HepG2 (cell line): Measurements from ENCODE around the gene ECSIT. TPM values are rescaled to one million over a fixed set of nuclear protein-coding genes. Genes with fewer than 3 reads are reported as not detected.

Experiments
- ARID4A ChIP-seq: sonication (generic); formaldehyde crosslinking; IDR thresholded peaks from 2 replicates; pipeline ENCODE4 v1.5.0; 2020; ENCODE audit warnings: mild to moderate bottlenecking, missing genetic modification reagents, borderline replicate concordance
- EED ChIP-seq: sonication (generic); formaldehyde crosslinking; IDR thresholded peaks from 2 replicates; pipeline ENCODE4 v1.5.0; 2020; ENCODE audit warnings: mild to moderate bottlenecking, missing genetic modification reagents
- GATAD1 ChIP-seq: IDR thresholded peaks from 2 replicates; pipeline ENCODE4 v1.6.1; 2016; ENCODE audit warnings: missing genetic modification reagents, missing compliant biosample characterization
- IRF9 ChIP-seq: sonication (generic); formaldehyde crosslinking; IDR thresholded peaks from 2 replicates; pipeline ENCODE4 v1.8.0; 2022; ENCODE audit warnings: missing genetic modification reagents, mild to moderate bottlenecking, borderline replicate concordance
- ISL2 ChIP-seq: sonication (generic); formaldehyde crosslinking; IDR thresholded peaks from 2 replicates; pipeline ENCODE4 v1.5.0; 2020; ENCODE audit warnings: missing genetic modification reagents
- KAT8 ChIP-seq: IDR thresholded peaks from 2 replicates; pipeline ENCODE4 v1.6.1; 2016; ENCODE audit warnings: missing genetic modification reagents, missing compliant biosample characterization
- KDM5B ChIP-seq: sonication (generic); formaldehyde crosslinking; IDR thresholded peaks from 2 replicates; pipeline ENCODE4 v1.4.0; 2020; ENCODE audit warnings: missing genetic modification reagents, mild to moderate bottlenecking, borderline replicate concordance
- MTERF4 ChIP-seq: sonication (generic); formaldehyde crosslinking; IDR thresholded peaks from 2 replicates; pipeline ENCODE4 v1.8.0; 2023; ENCODE audit warnings: mild to moderate bottlenecking, missing genetic modification reagents
- NONO ChIP-seq, 2 experiments: fragments of 450-650 bp in 1 of 2; sonication (generic) in 1 of 2; formaldehyde crosslinking in 1 of 2; IDR thresholded peaks in 1 of 2; conservative IDR thresholded peaks in 1 of 2; 2 replicates each; pipeline versions ENCODE4 v1.6.1 to v1.8.0; 2017 to 2022; ENCODE audit warnings: mild to moderate bottlenecking in 1 of 2, missing genetic modification reagents in 1 of 2, moderate library complexity in 1 of 2
- POLR2A ChIP-seq, 2 experiments: IDR thresholded peaks; 2 replicates each; pipeline ENCODE4 v1.6.1; 2011; ENCODE audit warnings: low read depth in 2 of 2, low read length in 2 of 2, mild to moderate bottlenecking in 1 of 2, moderate library complexity in 1 of 2; ENCODE audit not compliant: insufficient read depth in 1 of 2
- RBFOX2 ChIP-seq: fragments of 200-400 bp; formaldehyde crosslinking; IDR thresholded peaks from 2 replicates; pipeline ENCODE4 v1.6.1; 2017; ENCODE audit warnings: low read depth, mild to moderate bottlenecking, low read length
- RFXAP ChIP-seq: sonication (generic); formaldehyde crosslinking; IDR thresholded peaks from 2 replicates; pipeline ENCODE4 v1.4.0; 2020; ENCODE audit warnings: missing genetic modification reagents, borderline replicate concordance
- RXRA ChIP-seq: sonication (generic); formaldehyde crosslinking; IDR thresholded peaks from 2 replicates; pipeline ENCODE4 v1.5.1; 2020; ENCODE audit warnings: missing genetic modification reagents
- SALL2 ChIP-seq: sonication (generic); formaldehyde crosslinking; IDR thresholded peaks from 2 replicates; pipeline ENCODE4 v1.8.1; 2023; ENCODE audit warnings: mild to moderate bottlenecking, missing genetic modification reagents, inconsistent platforms
- THAP11 ChIP-seq: IDR thresholded peaks from 2 replicates; pipeline ENCODE4 v1.6.1; 2016; ENCODE audit warnings: missing biosample characterization, missing genetic modification reagents
- TSC22D2 ChIP-seq: sonication (generic); formaldehyde crosslinking; IDR thresholded peaks from 2 replicates; pipeline ENCODE4 v1.5.1; 2020; ENCODE audit warnings: missing genetic modification reagents, mild to moderate bottlenecking, borderline replicate concordance
- ZEB1 ChIP-seq: IDR thresholded peaks from 2 replicates; pipeline ENCODE4 v1.6.1; 2012; ENCODE audit warnings: mild to moderate bottlenecking, low read depth, inconsistent platforms; ENCODE audit not compliant: insufficient replicate concordance
- ZFP82 ChIP-seq: sonication (generic); formaldehyde crosslinking; IDR thresholded peaks from 2 replicates; pipeline ENCODE4 v1.5.1; 2020; ENCODE audit warnings: mild to moderate bottlenecking, missing genetic modification reagents, borderline replicate concordance
- ZIK1 ChIP-seq: sonication (generic); formaldehyde crosslinking; IDR thresholded peaks from 2 replicates; pipeline ENCODE4 v1.5.0; 2020; ENCODE audit warnings: mild to moderate bottlenecking, low read depth, missing genetic modification reagents, borderline replicate concordance
- ZNF276 ChIP-seq: sonication (generic); formaldehyde crosslinking; IDR thresholded peaks from 2 replicates; pipeline ENCODE4 v1.4.0; 2020; ENCODE audit warnings: mild to moderate bottlenecking, low read depth, missing genetic modification reagents
- ZNF501 ChIP-seq: sonication (generic); formaldehyde crosslinking; IDR thresholded peaks from 2 replicates; pipeline ENCODE4 v1.5.1; 2020; ENCODE audit warnings: mild to moderate bottlenecking, moderate library complexity, missing genetic modification reagents
- ZNF792 ChIP-seq: IDR thresholded peaks from 2 replicates; pipeline ENCODE4 v1.6.1; 2016
- polyA plus RNA-seq, 8 experiments: library from polyadenylated mRNA; depleted of rRNA in 3 of 8; stranded (reverse) in 7 of 8; unstranded in 1 of 8; fragments of >200 nt; fragmentation: Illumina TruSeq in 4 of 8; extraction: Trizol in 4 of 8; gene quantifications; 2 replicates each; pipeline versions ENCODE4 v1.2.1 to v1.2.3, GENCODE V29; 2011 to 2016; ENCODE audit warnings: low read depth in 4 of 8, missing spikeins in 1 of 8, mixed read lengths in 1 of 8; ENCODE audit not compliant: insufficient read depth in 1 of 8
- total RNA-seq, 5 experiments: library from RNA; depleted of rRNA; stranded (reverse); fragments of >200 nt; fragmentation: Illumina TruSeq; extraction: Trizol; gene quantifications; 2 replicates each; pipeline ENCODE4 v1.2.3, GENCODE V29; 2016; ENCODE audit warnings: low read depth in 1 of 5

Gene ECSIT
- total and polyA plus RNA-seq, 2 of the 13 experiments (the other 11 are each of a cell fraction or from before 2014, with no cell fraction given) = 36.4 to 62.3 TPM

- peak; percentile 34; the same call in 1 of the 2 replicates for TF ChIP-seq IRF9
- TF ChIP-seq EED (CRISPR knock-in tag) = 0 out of 2 replicates have a peak, but pooled peaks have one; percentile 28
- peak; percentile 66; the same call in 1 of the 2 replicates for TF ChIP-seq ZFP82
- 0 out of 2 replicates have a peak, but pooled peaks have one; percentile 46 for TF ChIP-seq RFXAP (CRISPR knock-in tag)
- TF ChIP-seq ZEB1 = peak; percentile 47
- no peak for TF ChIP-seq ZNF276 (CRISPR knock-in tag)
- peak; percentile 80 for TF ChIP-seq KAT8 (CRISPR knock-in tag)
- no peak for TF ChIP-seq TSC22D2
- TF ChIP-seq ZNF792 (CRISPR knock-in tag) = peak; percentile 21; the same call in 1 of the 2 replicates
- peak; percentile 68; the same call in 1 of the 2 replicates for TF ChIP-seq SALL2 (CRISPR knock-in tag)
- TF ChIP-seq THAP11 = peak; percentile 80
- 0 out of 2 replicates have a peak, but pooled peaks have one; percentile 8 for TF ChIP-seq MTERF4 (CRISPR knock-in tag)
- TF ChIP-seq ZIK1 (CRISPR knock-in tag) = no peak
- no peak for TF ChIP-seq ZNF501
- no peak for TF ChIP-seq NONO (IDR thresholded peaks at IDR 0.05)
- TF ChIP-seq NONO (CRISPR knock-in tag; conservative IDR thresholded peaks at IDR 0.05) = peak; percentile 67; the same call in 1 of the 2 replicates
- no peak for TF ChIP-seq ISL2 (CRISPR knock-in tag)
- peak; percentile 80; the same call in 1 of the 2 replicates for TF ChIP-seq ARID4A (CRISPR knock-in tag)
- TF ChIP-seq RXRA = no peak
- peak; percentile 90 for TF ChIP-seq RBFOX2
- peak; percentile 9 to 55; a peak in 2 of 4 replicates for TF ChIP-seq POLR2A (IDR thresholded peaks at IDR 0.05; ENCODE audit: insufficient read depth in 1 of 2, low read depth in 2 of 2, low read length in 2 of 2)
- peak; percentile 87 for TF ChIP-seq GATAD1
- TF ChIP-seq KDM5B (CRISPR knock-in tag) = 0 out of 2 replicates have a peak, but pooled peaks have one; percentile 58
Measured at GRCh38 chr19:11505504-11506100, 23.3 kb downstream of the ECSIT start, which contains the start of gene ZNF653 (continued).
